Right cardiac atrium (tissue), 5 donors: ENCODE measurements around the gene FLNA. TPM values are rescaled to one million over a fixed set of nuclear protein-coding genes. Genes with fewer than 3 reads are reported as not detected.

Experiments
- ATAC-seq, 2 donors: fragments of 200-7000 bp; cut with Tn5 transposase; one replicate each; pipeline versions ENCODE4 v1.8.0 to v1.9.1; 2020; ENCODE audit warnings: moderate library complexity in 2 of 2, mild to moderate bottlenecking in 1 of 2
- DNase-seq, 3 donors: peaks; one replicate each; pipeline ENCODE4 v3.0.0-alpha.2; 2020
- H3K27ac ChIP-seq: one replicate; pipeline ENCODE4 v1.5.1; 2013; ENCODE audit warnings: mild to moderate bottlenecking, low read length, control low read depth, moderate library complexity
- H3K27me3 ChIP-seq: one replicate; pipeline ENCODE4 v1.6.1; 2013; ENCODE audit not compliant: control insufficient read depth, insufficient read depth
- H3K4me1 ChIP-seq: one replicate; pipeline ENCODE4 v1.6.1; 2013; ENCODE audit warnings: low read length; ENCODE audit not compliant: control insufficient read depth, insufficient read depth
- H3K4me3 ChIP-seq: one replicate; pipeline ENCODE4 v1.5.1; 2013; ENCODE audit warnings: low read length, control low read depth
- H3K9me3 ChIP-seq: one replicate; pipeline ENCODE4 v1.6.1; 2013; ENCODE audit warnings: low read length; ENCODE audit not compliant: control insufficient read depth
- WGBS: extraction: QIAGEN DNeasy Blood & Tissue Kit; methylation state at CpG from one replicate; pipeline ENCODE4 v1.1.7; 2013; 5-methylcytosine and 5-hydroxymethylcytosine counted together
- intact Hi-C, 4 donors: fragments of 100-400 bp; cut with DNase I; formaldehyde crosslinking; loops; one replicate each; pipeline versions ENCODE4 v1.11.0 to v1.14.0; 2022 to 2023
- polyA plus RNA-seq: library from polyadenylated mRNA; stranded (reverse); fragments of 200-250 nt; gene quantifications from one replicate; pipeline ENCODE4 v1.2.3, GENCODE V29; 2013
- total RNA-seq, 4 donors: library from RNA; stranded (reverse); fragmentation: NEBNext Ultra II Directional; extraction: Animal tissue kit (Norgen Biotek cat#: 25700); gene quantifications; one replicate each; pipeline ENCODE4 v1.2.1, GENCODE V29; 2021
- donor health status: healthy with polysubstance abuse.
- donor health status: DM: no; HTN: yes; CAD: no.
- donor health status: DM: no; HTN: no; CAD: no.
- donor health status: DM: no; HTN: yes; CAD: no; lungs with severe emphysema.
- donor health status: DM: yes; HTN: yes; CAD: no.

FLNA gene
- total and polyA plus RNA-seq, 5 donors: 262 to 363 (median 282) TPM

GRCh38 chrX:154383359-154384283 is 9.2 kb upstream of the FLNA start:
- peak in 2 of 3 donors; percentile 9 to 46 for DNase-seq
- H3K27me3 ChIP-seq: no peaks in the 10 kb centered on the region
- WGBS: 47% methylated on average over 14 of the region's 14 CpGs
- no peak for ATAC-seq
- intact Hi-C loops: no loop called here
- no peaks in the 10 kb centered on the region for H3K9me3 ChIP-seq
- H3K4me3 ChIP-seq: no peak overlapping the region
- H3K27ac ChIP-seq: no peak overlapping the region
- H3K4me1 ChIP-seq: no peaks in the 10 kb centered on the region

- Histone ChIP-seq H3K27me3 (no peaks in the 10 kb centered on the region), H3K9me3 (no peaks in the 10 kb centered on the region), H3K4me3 (no peak overlapping the region), H3K27ac (no peak overlapping the region), H3K4me1 (no peaks in the 10 kb centered on the region)
- no peak for ATAC-seq
- intact Hi-C loops: no loop called here
- 75% methylated on average over 11 of the region's 11 CpGs for WGBS
- DNase-seq: peak in 2 of 3 donors; percentile 21 to 35
Observed at GRCh38 chrX:154382483-154383069, 8.1 kb upstream of the FLNA start.

- Histone ChIP-seq H3K9me3 (no peaks in the 10 kb centered on the region), H3K4me3 (no peak overlapping the region), H3K27me3 (no peaks in the 10 kb centered on the region), H3K4me1 (no peaks in the 10 kb centered on the region), H3K27ac (no peak overlapping the region)
- WGBS: 80% methylated on average over 6 of the region's 6 CpGs
- no peak for ATAC-seq
- intact Hi-C loops: no loop called here
- no peak for DNase-seq
Observed at GRCh38 chrX:154381271-154381670, 6.8 kb upstream of the FLNA start.

- Histone ChIP-seq H3K9me3 (no peaks in the 10 kb centered on the region), H3K27ac (no peak overlapping the region), H3K27me3 (no peaks in the 10 kb centered on the region), H3K4me3 (no peak overlapping the region), H3K4me1 (no peaks in the 10 kb centered on the region)
- WGBS: 70% methylated on average over 14 of the region's 14 CpGs
- no peak for DNase-seq
- no peak for ATAC-seq
- intact Hi-C loops: no loop called here
Observed at GRCh38 chrX:154380787-154381186, 6.4 kb upstream of the FLNA start.

GRCh38 chrX:154380153-154380552 is 5.7 kb upstream of the FLNA start:
- 32% methylated on average over 13 of the region's 13 CpGs for WGBS
- intact Hi-C loops: no loop called here
- Histone ChIP-seq H3K27ac (peak overlapping the region; percentile 99), H3K4me1 (no peaks in the 10 kb centered on the region), H3K9me3 (no peaks in the 10 kb centered on the region), H3K27me3 (no peaks in the 10 kb centered on the region), H3K4me3 (peak overlapping the region; percentile 92)
- ATAC-seq (no peak), DNase-seq (peak in 1 of 3 donors; percentile 47)

GRCh38 chrX:154379569-154379951 is 5.1 kb upstream of the FLNA start:
- Histone ChIP-seq H3K4me3 (peak overlapping the region; percentile 92), H3K27ac (peak overlapping the region; percentile 99), H3K9me3 (no peaks in the 10 kb centered on the region), H3K4me1 (no peaks in the 10 kb centered on the region), H3K27me3 (no peaks in the 10 kb centered on the region)
- DNase-seq (no peak), ATAC-seq (no peak)
- under 1% methylated on average over 38 of the region's 38 CpGs for WGBS
- intact Hi-C loops: no loop called here

GRCh38 chrX:154378799-154379568 is 4.5 kb upstream of the FLNA start, which contains the start of gene EMD:
EMD (plus strand) TSS chrX:154379295; CDS start chrX:154379485, 190 bp downstream.
- peak; percentile 93 to 94 for ATAC-seq
- intact Hi-C loops: no loop called here

GRCh38 chrX:154378059-154378798 is 3.8 kb upstream of the FLNA start:
- Histone ChIP-seq H3K27ac (peak overlapping the region; percentile 94), H3K4me3 (peak overlapping the region; percentile 39), H3K4me1 (no peaks in the 10 kb centered on the region), H3K9me3 (no peaks in the 10 kb centered on the region), H3K27me3 (no peaks in the 10 kb centered on the region)
- DNase-seq (peak; percentile 74 to 88 (median 85)), ATAC-seq (peak; percentile 10 to 20)
- under 1% methylated on average over 76 of the region's 79 CpGs for WGBS
- intact Hi-C loops: no loop called here

More at GRCh38 chrX:154378799-154379568, 4.5 kb upstream of the FLNA start, which contains the start of gene EMD:
- peak within 1 kb of the TSS; percentile 99 for H3K27ac ChIP-seq
- H3K27me3 ChIP-seq: no peaks in the 10 kb centered on the region
- DNase-seq: peak; percentile 98 to 100 (median 99)
- no peaks in the 10 kb centered on the region for H3K4me1 ChIP-seq
- H3K9me3 ChIP-seq: no peaks in the 10 kb centered on the region
- WGBS: under 1% methylated on average over 102 of the region's 103 CpGs
- H3K4me3 ChIP-seq: peak within 1 kb of the TSS; percentile 92

- 68% methylated on average over 3 of the region's 3 CpGs for WGBS
- intact Hi-C loops: no loop called here
- DNase-seq: no peak
Observed at GRCh38 chrX:154376774-154377173, 2.3 kb upstream of the FLNA start.

GRCh38 chrX:154375156-154375504 is 696 bp upstream of the FLNA start:
- DNase-seq (no peak), ATAC-seq (no peak)
- Histone ChIP-seq H3K9me3 (no peaks in the 10 kb centered on the region), H3K4me1 (no peaks in the 10 kb centered on the region), H3K4me3 (no peak overlapping the region), H3K27ac (peak overlapping the region; percentile 61), H3K27me3 (no peaks in the 10 kb centered on the region)
- intact Hi-C loops: no loop called here
- 71% methylated on average over 10 of the region's 10 CpGs for WGBS

More at GRCh38 chrX:154376774-154377173, 2.3 kb upstream of the FLNA start:
- Histone ChIP-seq H3K4me3 (no peak overlapping the region), H3K4me1 (no peaks in the 10 kb centered on the region), H3K27ac (peak overlapping the region; percentile 30), H3K9me3 (no peaks in the 10 kb centered on the region), H3K27me3 (no peaks in the 10 kb centered on the region)
- ATAC-seq: no peak
